COR-L47 (cell line): ENCODE data around the gene RABL6.
"Not testable (repeated sequence)": the region's sequence is repeated elsewhere in the genome, so short reads cannot be mapped to it uniquely, and the experiment has no call there.

Source experiments
- DNase-seq: peaks from one replicate; lab custom pipeline; 2025; lab: John Stamatoyannopoulos, UW

Gene RABL6

DNA sequence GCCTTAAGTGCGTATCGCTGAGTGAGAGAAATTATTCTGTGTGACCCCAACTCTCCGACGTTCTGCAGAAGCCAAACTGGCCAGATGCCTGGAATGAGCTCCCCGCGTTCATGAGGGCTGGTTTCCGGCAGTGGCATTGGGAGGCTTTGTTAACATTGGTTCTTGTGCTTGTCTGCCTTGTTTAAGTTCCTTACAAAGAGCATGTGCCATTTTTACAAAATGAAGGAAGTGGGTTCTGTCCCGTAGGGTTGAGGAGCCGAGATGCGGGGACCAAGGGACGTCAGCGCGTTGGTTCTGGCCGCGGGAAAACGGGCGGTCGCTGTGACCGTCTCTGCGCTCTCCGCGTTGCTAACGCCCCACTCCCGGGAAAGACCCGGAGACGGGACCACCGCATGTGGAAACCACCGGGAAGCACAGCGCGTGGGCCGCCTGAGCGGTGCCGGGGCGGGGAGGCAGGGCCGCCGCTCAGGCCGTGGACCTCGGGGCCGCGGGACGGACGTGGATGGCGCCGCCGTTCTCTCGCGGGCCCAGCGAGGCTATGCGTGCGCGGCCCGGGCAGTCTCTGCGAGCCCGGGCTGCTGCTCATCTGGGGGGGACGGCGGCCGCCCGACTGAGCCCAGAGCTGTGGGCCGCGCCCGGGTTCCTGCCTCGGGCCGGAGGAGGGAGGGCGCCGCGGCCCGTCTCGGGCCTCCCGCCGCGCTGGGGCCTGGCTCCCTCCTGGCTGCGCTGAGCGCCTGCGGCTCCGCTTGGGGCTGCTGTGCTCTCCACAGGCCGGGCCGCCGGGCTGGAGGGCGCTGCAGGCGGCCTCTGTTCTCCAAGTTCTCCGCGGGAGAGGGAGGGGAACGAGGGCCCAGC, 13.4 kb downstream of the RABL6 start:
- DNase-seq, result no peak

DNA sequence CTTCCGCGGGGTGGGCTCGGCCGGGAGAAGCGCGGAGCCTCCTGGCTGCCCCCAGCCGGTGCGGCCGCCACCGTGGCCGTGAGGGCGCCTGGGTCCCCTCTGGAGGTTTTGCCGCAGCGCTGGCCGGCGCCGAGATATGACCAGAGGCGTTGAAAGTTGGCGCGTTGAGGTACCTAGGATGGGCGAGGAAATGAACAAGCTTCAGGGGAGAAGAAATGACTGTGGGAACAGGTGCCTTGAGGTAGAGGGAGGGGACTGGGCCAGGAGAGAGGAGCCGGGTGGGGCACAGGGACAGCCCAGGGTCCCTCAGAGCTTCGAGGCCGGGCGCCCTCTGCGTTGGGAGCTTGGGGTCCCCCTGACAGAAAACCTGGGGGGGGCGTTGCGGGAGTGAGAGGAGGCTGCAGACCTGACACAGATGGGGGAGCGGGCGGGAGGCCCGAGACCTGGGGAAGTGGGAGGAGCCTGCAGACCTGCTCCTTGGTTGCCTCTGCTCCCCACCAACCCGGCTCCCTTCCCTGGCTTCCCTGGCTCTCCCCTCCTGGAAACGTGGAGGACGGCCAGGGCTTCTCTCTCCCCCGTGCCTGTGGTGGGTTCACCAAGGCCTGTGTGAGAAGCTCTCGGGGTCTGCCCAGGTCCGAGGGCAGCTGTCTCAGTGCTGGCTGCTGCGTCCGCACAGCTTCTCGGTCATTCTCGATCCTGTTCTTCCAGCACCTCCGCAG, 14.2 kb downstream of the RABL6 start:
- DNase-seq, result no peak

DNA sequence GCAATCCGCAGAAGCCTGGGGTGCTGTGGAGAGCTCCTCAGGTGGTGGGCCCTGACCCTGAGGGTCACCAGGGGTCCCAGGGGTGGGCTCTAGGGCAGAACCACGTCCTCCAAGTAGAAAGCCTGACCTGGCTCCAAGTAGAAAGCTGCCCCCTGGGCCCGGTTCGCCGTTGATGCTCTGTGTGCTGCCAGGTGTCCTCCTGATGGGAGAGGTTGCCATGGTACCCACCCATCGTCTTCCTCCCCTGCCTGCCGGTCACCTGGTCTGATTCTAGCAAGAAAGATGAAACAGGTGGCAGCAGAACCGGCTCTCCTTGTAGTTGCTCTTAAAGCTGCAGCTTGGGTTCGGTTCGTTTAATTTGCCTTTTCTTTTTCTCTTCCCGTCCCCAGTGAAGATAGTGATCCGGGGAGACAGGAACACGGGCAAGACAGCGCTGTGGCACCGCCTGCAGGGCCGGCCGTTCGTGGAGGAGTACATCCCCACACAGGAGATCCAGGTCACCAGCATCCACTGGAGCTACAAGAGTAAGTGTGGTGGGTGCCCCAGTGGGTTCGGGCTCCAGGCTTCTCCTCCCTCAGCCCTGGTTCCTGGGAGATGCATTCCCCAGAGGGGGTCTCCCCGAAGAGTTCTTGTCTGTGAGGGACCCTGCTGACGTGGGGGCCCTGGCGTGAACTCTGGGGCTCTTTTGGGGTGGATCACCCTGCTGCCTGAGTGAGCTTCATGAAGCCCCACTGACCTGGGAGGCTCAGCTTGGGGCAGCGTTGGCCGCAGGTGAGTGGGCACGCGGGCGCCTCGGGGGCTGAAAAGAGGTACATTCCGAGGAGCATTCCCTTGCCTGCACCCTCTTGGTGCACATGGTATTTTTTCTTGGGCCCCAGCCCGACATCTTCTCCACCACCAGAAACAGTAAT, 15.6 kb downstream of the RABL6 start:
- no peak for DNase-seq

DNA sequence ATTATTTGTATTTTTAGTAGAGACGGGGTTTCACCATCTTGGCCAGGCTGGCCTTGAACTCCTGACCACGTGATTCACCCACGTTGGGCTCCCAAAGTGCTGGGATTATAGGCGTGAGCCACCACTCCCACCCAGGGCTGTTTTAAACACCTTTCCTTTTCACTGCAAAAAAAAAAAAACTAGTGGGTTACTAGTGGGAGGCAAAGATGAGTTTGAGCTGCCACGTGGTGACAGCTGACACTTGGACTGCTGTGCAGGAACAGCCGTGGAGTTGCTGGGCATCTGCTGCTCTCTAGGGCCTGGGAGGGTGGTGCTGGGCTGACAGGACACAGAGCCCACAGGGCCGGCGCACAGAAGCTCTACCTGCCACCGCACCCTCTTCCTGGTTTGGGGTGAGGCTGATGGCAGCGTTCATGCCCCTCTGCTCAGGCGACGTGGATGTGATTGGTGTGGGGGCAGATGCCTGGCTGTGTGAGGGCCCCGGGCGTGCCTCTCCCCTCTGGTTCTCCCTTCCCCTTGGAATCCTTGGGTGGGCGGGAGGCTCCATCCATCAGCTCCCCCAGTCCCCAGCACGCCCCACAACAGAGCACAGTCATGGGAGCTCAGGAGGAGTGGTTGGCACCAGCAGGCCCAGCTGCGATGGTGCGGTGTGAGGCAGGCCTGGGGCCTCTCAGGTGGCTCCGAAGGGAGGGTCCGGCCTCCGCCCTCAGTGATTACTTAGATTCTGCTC, 16.9 kb downstream of the RABL6 start:
- no peak for DNase-seq

DNA sequence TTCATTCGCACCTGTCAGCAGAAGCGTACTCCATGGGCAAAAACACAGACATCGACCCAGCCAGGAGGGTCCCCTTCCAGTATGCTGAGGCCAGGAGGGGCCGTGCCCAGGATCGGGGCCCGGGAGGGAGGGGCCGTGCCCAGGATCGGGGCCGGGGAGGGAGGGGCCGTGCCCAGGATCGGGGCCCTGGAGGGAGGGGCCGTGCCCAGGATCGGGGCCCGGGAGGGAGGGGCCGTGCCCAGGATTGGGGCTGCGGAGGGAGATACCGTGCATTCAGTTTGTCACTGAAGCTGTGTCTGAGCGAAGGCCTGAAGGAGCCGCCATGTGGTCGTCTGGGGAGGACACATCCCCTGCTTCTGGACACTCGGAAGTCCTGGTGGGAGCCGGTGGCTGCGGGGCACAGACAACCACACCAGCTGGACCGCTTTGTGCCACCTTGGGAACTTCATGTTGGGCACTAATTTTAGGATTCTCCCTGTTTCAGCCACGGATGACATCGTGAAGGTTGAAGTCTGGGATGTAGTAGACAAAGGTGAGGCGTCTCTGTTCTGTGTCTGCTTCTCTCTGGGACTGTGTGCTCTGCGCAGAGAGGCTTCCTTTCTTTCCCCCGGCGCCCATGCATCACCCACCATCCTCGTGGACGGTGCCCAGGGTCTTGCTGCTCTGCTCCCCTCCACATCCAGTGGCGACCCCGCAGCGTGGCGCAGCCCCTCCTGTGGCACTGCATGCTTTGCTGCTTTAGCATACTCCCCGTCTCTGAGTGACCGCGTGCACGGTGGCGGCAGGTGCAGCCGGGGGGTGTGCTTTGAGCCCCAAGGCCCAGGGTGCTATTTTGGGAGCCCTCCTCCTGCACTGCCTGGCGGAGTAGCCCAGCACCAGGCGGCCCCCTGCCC, 17.8 kb downstream of the RABL6 start:
- DNase-seq, result no peak

DNA sequence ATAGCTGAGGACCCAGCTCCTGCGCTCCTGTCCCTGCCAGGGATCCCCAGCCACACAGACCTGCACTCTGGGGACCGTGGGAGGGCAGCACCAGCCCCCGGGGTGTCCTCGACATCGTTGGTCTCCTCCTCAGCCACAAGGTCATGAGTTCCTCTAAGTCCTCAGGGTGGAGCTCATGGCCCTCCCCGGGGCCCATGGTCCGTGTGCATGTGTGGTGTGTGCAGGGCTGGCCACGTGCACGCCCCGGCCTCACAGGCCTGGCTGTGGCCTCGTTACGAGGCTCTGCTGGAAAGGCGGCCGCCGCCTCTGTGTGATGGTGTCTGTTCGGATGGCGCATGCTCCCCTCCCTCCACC, 18.4 kb downstream of the RABL6 start:
- DNase-seq, result no peak

DNA sequence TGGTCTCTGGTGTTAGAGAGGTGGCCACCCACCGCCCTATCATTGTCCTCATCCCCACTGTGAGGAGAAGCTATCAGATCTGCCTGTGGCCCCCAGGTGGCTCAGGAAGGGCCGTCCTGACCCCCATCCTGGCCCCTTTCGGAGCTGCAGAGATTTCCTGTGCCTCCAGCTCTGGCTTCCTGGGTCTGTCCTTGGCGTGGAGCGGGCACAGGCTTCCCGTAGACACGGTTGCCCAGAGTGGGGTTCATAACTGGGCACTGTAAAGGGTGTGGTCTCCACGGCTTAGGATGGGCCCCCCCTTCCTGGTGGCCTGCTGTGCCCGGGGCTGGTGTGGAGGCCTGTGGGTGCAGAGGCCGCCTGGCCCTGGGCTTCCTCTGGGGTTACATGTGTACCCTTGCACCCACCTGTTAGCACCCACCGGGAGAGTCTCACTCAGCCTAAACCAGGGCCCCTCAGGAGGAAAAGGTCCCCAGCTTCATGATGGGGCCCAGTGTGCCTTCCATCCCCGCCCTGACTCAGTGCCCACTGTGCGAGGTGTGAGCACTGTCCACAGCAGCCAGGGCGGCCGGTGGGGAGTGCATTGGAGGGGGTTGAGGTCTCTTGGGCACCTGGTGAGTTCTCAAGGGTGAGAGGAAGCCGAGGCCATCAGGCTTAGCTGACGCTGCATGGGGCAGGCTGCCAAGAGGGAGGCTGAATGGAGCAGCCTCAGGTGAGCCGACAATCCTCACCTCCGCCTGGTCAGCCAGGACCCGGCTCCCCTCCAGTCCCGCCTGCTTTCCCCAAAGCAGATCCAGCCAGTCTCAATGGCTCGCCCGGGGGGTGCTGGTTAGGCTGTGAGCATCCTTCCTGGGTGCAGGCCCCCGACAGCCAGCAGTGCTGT, 19.2 kb downstream of the RABL6 start:
- no peak for DNase-seq

DNA sequence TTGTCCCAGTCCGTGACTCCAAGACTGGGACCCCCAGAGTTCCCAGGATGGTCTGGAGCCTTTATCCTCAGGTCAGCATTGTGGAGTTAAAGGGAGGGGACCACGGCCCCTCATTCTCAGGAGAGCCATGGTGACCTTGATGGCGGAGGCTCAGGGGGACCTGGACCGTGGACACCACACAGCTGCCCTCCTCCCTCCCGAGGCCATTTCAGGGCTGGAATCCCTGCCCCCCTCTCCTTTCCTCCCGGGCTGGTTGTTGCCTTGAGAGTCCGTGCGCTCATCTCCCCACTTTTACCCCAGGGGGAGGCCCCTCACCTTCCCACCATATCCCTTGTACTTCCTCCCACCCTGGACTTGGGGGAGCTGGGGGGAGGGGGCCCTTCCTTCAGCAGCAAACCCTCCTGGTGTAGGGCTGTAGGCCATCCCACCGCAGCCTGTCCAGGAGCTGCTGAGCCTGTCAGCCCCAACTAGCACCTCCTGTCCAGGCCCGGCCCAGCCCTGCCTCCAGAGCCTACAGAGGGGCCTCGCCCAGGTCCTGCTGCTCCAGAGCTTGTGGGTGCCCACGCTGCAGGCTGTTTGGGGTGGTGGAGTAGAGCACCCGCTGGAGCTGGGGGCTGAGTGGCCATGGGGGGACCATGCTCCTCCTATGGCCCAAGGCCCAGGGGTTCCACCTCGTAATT, 20.2 kb downstream of the RABL6 start:
- no peak for DNase-seq

DNA sequence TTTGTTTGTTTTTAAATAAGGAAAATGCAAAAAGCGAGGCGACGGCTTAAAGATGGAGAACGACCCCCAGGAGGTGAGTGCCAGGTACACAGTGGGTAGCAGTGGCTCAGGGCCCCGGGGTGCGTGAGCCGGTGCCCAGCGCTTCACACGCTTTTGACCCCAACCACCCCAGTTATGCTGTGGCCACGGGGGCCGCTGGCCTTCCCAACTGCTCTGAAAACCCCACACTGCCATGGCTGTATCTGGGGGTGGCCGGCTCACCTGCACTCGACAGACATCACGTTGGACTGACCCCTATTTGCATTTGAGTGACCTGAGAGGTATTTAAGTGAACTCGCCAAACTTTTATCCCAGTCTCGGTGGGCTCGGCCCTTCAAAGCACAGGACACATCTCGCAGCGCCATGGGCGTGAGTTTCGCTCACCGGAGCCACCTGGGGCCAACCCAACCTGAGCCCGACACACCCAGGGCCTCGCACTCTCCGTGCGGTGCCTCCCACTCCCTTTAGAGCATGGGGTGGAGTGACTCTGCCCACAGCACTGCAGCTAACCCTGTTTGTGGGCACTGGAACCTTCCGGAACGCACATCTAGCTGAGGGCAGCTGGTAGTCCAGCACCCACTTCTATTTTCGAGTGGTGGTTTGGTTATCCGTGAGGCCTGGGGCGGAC, 20.9 kb downstream of the RABL6 start:
- no peak for DNase-seq

DNA sequence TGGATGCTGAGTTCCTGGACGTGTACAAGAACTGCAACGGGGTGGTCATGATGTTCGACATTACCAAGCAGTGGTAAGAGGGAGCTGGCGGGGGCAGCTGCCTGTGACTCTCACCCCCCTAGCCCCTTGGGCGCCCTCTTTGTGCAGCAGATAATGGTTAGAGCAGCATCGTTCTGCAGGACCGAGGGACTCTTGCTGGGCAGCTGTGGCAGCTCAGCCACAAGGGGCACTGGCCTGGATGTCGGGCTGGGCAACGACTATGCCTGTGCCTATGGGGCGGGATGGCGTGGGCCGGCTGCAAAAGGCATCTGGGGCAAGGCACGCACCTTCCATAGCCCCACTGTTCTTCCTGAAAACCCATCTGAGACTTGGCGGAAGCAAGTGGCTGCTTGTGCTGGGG, 21.7 kb downstream of the RABL6 start:
- no peak for DNase-seq

DNA sequence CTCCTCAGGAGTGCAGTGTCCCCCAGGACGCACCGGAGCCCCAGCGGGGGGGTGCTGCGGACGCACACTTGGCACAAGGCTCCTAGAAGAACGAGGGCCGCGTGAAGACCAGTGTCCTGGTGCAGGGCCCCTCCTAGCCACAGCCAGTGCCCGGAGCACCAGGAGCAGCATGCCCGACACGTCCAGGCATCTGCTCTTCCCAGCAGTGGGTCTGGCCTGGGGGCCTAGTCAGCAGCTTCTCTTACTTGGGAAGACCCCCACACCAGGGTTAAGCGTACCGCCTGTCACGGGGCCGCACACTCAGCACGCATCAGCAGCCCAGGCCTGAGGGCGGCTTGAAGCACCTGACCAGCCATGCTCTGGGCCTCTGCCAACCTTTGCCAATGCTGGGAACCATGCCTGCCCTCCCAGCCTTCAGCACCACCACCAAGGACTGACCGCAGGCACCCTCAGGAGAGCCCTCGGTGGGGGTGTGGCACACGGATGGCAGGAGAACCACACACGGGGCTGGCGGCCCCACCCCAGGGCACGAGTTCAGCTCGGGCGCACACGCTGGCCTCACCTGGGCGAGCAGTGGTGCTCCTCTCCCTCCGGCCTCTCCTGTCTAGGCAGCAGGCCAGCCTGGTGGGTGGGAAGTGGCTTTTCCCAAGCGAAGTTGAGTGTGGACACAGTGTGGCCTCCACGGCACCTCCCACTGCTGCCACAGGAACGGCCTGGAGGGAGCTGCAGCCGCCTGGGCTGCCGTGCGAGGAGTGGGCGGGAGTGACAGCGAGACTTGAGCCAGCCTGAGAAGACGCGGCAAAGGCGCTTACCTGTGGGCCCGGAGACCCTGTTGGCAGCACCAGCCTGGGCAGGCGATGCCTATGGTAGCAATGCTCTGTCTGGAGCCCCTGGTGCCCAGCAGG, 22.5 kb downstream of the RABL6 start:
- DNase-seq, result no peak

DNA sequence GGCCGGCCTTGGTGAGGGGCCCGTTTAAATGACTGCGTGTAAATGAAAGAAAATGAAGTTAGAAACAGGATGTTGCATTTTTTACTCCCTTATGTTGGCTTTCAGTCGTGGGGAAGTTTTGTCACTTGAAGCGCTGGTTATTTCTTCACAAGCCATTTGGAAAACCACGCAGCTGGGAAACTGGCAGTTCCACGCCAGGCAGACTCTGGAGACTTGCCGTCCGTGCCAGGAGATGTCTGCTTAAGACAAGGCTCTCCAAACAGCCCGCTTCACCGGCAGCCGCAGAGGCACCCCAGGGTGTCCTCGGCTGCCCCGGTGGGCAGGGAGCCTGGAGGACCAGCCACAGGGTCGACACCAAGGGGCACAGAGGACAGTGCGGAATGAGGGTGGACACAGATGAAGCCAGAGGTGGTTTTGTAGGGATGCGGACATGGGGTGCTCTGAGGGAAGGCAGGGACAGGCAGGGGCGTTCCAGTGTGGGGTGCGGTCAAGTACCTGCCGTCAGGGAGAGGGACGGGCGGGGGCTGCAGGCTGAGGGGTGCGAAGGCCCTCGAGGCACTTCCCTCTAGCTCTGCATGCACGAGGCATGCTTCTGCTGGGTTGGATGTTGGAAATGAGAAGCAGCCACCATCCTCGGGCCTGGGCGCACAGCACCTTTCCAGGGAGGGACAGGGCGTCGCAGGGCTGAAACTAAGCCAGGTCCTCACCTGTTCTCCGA, 23.4 kb downstream of the RABL6 start:
- DNase-seq, result no peak

DNA sequence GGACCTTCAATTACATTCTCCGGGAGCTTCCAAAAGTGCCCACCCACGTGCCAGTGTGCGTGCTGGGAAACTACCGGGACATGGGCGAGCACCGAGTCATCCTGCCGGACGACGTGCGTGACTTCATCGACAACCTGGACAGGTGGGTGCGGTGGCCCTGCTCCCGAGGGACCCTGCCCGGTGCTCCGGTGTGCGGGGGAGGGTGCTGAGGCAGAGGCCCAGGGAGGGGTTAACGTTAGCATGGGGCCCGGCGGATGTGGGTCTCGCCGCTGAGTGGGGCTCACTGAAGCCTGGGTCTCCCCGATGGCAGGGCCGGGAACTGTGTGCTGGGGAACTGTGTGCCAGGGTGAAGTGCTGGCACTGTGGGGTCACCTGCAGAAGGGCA, 24.0 kb downstream of the RABL6 start:
- DNase-seq, result no peak

DNA sequence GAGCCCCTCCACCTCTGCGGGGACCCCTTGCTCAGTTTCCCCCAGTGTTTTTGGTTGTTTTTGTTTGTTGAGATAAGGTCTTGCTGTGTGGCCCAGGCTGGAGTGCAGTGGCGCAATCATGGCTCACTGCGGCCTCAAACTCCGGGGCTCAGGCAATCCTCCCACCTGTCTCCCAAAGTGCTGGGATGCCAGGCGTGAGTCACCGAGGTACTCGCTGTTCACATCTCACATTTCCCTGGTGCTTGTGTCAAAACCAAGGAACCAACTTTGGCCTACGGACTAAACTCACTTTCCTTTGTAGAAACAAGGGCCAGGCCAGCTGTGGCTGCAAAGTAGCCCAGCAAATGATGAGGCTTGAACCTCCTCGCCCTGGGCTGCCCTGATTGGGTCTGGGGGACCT, 24.8 kb downstream of the RABL6 start:
- DNase-seq, result no peak

DNA sequence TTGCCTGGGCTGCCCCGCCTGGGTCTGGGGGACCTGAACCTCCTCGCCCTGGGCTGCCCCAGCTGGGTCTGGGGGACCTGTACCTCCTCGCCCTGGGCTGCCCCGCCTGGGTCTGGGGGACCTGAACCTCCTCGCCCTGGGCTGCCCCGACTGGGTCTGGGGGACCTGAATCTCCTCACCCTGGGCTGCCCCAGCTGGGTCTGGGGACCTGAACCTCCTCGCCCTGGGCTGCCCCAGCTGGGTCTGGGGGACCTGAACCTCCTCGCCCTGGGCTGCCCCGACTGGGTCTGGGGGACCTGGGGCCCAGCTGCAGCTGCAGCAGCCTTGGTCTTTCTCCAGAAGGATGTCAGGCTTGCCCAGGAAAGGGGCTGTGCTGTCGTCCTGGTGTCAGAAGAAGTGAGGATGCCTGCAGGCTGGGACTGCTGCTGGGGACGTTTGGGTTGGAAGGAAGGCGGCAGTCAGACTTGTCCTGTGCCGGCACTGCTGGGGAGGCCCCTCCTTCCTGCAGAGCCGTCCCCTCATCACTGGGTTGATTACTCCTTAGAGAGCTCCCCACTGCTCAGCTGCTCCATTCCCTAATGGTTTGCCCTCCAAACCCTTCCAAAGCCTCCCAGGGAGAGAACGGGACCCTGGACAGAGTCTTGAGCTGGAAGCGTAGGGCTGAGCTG, 25.8 kb downstream of the RABL6 start:
- not testable (repeated sequence) for DNase-seq

DNA sequence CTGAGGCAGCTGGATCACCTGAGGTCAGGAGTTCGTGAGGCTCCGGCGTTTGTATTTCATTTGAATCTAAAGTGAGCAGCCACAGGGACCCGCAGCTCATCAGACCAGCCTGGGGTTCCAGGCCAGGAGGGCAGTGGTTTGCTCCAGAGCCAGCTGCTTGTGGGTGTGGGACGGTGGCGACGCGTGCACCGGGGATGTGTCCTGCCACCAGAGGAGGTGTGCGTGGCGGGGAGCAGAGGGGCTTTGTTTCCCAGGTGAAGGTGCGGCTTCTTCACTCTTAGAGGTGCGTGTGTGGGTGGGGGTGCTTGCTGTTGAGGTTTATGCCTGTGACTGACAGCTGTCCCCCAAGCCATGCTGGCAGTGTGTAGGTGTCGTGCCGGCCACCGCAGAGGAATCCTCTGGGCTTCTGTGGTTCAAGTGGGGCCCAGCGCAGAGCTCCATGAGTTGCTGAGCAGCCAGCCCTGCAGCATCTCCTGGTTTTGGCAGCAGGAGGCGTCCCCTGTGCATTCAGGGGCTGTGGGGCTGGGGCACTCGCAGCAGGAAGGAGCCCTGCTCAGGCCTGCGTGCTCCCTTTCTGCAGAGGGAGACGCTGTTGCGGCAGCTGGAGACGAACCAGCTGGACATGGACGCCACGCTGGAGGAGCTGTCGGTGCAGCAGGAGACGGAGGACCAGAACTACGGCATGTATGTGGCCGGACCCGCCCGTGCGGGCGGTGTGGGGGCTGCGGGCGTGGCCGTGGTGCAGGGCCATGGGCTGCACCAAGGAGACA, 27.6 kb downstream of the RABL6 start:
- DNase-seq, result no peak
